PC-9 (cell line): ENCODE measurements around the gene REXO4.

Source experiments
- EZH2 ChIP-seq: fragments of 200-600 bp; sonication (generic); IDR thresholded peaks from 2 replicates; pipeline ENCODE4 v1.8.0; 2017; ENCODE audit warnings: antibody characterized with exemption, low read depth
- TF ChIP-seq, protein P1 (sequence below): fragments of 200-600 bp; sonication (generic); conservative IDR thresholded peaks from 2 replicates; pipeline ENCODE4 v1.6.1; 2017; ENCODE audit warnings: mixed run types, antibody characterized with exemption, mild to moderate bottlenecking, moderate library complexity

DNA sequence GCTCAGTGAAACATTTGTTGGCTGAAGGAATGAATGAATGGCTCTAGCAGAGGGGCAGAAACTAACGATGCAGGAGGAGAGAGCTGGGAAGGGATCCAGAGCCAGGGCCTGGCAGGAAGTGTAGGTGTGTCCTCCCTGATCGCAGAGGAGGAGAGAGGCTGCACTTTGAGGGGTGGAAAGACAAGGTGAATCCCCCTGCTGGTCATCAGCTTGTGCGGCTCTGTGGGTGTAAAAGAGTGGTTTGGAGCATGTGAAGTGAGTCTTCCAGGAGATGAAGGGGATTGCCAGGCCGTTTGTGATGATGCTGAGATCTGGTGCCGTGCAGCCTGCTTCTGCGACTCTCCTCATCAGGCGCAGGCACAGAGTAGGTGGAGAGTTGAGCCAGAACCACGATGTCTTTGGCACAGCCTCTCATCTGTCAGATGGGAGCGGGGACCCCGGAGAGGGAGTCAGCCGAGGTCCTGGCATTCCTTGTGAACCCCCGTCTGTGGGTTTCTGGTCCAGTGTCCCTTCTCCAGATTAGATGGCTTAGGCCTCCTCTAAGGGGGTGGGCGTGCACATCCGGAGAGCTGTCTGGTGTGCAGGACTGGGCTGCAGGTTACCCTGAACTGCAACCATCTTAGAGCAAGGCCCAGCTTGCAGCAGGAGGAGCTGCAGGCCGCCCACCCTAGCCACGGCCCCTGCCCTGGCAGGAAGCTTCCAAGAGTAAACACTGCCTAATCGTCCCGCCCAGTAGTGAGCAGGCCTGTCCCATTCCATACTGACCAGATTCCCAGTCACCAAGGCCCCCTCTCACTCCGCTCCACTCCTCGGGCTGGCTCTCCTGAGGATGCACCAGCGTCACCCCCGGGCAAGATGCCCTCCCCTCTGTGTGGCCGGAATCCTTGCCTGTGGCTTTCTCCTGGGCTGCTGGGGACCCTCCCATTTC lies 4.1 kb upstream of the REXO4 start, which contains the start of gene ADAMTS13:
- TF ChIP-seq, protein P1, sequence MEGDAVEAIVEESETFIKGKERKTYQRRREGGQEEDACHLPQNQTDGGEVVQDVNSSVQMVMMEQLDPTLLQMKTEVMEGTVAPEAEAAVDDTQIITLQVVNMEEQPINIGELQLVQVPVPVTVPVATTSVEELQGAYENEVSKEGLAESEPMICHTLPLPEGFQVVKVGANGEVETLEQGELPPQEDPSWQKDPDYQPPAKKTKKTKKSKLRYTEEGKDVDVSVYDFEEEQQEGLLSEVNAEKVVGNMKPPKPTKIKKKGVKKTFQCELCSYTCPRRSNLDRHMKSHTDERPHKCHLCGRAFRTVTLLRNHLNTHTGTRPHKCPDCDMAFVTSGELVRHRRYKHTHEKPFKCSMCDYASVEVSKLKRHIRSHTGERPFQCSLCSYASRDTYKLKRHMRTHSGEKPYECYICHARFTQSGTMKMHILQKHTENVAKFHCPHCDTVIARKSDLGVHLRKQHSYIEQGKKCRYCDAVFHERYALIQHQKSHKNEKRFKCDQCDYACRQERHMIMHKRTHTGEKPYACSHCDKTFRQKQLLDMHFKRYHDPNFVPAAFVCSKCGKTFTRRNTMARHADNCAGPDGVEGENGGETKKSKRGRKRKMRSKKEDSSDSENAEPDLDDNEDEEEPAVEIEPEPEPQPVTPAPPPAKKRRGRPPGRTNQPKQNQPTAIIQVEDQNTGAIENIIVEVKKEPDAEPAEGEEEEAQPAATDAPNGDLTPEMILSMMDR, result no peak
- TF ChIP-seq EZH2, result no peak
